ENCODE data around the gene KCNJ11.

KCNJ11 gene

DNA sequence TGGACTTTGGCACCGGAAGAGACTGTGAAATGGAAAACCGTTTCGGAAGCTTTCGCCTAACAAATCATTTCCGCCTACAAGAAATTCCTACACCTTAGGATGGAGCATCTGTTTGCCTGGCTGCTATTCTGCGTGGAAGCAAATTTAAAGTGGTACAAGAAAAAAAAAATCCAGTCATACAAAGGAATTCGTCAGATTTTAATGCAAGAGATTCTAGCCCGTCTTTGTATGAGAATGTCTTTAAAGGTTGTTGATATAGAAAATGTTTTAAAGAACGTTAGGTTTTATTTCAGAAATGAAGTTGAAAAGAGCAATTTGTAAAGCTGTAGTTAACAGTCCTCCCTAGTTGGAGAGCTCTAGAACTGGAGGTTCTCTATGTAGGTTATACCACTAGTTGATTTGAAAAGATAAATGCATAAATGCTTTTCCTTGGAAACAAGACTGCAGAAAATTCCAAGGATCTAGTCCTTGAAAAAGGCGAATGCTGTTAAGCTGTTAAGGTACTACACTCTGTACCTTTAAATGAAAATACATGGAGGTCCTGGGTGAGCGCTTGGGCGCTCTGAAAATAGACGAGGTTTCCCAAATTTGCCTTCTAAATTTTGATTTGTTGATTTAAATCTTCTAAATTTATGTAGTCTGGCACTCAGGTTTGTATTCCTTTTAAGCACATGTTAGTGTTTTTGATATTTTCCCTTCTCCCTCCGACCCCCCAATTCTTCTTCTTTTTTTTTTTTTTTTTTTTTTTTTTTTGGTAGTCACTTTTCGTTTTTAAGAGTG, 34.4 kb downstream of the KCNJ11 start:
- Histone ChIP-seq H3K4me3 (ENCODE audit: low read depth in 1 of 2, low read length in 1 of 2) (peak overlapping the region; percentile 78 to 89), H3K9me3 (no peaks in the 10 kb centered on the region), H3K4me1 (ENCODE audit: control insufficient read depth in 1 of 2, insufficient read depth in 1 of 2, low read depth in 1 of 2, low read length in 1 of 2) (peaks cover 28 to 29% of the 10 kb centered on the region in 2 experiments), H3K27me3 (peaks cover 33% of the 10 kb centered on the region), H3K27ac (no peak overlapping the region), H3K36me3 (no peaks in the 10 kb centered on the region)
- TF ChIP-seq, protein P1, sequence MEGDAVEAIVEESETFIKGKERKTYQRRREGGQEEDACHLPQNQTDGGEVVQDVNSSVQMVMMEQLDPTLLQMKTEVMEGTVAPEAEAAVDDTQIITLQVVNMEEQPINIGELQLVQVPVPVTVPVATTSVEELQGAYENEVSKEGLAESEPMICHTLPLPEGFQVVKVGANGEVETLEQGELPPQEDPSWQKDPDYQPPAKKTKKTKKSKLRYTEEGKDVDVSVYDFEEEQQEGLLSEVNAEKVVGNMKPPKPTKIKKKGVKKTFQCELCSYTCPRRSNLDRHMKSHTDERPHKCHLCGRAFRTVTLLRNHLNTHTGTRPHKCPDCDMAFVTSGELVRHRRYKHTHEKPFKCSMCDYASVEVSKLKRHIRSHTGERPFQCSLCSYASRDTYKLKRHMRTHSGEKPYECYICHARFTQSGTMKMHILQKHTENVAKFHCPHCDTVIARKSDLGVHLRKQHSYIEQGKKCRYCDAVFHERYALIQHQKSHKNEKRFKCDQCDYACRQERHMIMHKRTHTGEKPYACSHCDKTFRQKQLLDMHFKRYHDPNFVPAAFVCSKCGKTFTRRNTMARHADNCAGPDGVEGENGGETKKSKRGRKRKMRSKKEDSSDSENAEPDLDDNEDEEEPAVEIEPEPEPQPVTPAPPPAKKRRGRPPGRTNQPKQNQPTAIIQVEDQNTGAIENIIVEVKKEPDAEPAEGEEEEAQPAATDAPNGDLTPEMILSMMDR (IDR thresholded peaks at IDR 0.05), result no peak

DNA sequence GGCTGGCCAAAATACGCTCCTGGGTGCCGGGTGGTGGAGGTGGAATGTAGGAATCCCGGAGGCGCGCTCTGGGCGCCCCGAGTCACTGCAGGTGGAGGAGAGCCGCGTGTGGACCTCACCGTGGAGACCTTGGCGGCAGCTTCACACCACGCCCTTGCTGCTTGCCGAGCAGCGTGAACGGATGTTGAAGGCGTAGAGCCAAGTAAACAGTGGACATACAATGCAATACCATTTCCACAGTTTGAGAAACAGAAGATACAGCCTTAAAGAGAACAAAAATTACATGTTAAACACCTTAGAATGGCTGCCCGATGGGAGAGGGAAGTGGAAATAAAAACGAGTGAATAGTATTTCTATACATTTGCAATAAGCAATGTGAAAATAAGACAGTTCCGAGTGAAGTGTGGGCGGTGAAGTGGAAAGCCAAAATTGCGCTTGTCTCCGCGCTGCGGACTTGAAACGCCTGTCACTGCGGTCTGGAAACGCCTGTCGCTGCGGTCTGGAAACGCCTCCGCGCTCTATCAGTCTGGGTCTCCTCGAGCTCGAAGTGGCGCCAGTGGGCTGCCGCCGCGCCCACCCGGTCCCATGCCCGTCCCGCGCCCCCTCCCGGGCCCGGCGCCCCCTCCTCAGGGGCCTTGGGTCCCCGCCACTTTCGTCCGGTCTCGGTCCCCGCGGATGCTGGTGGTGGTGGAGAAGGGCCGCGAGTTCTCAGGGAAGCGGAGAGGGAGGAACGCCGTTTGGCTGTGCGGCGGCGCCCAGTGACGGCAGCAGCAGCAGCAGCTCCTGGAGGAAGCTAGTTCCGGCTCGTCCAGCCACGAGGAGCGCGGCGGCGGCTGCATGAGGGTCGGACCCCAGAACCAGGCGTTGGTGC, 35.3 kb downstream of the KCNJ11 start:
- Histone ChIP-seq H3K27ac (peak overlapping the region; percentile 2), H3K27me3 (peaks cover 33% of the 10 kb centered on the region), H3K4me3 (ENCODE audit: low read depth in 1 of 2, low read length in 1 of 2) (peak overlapping the region; percentile 78 to 89), H3K4me1 (ENCODE audit: control insufficient read depth in 1 of 2, insufficient read depth in 1 of 2, low read depth in 1 of 2, low read length in 1 of 2) (peaks cover 28 to 29% of the 10 kb centered on the region in 2 experiments), H3K9me3 (no peaks in the 10 kb centered on the region), H3K36me3 (no peaks in the 10 kb centered on the region)
- TF ChIP-seq, protein P1 (IDR thresholded peaks at IDR 0.05), result no peak

DNA sequence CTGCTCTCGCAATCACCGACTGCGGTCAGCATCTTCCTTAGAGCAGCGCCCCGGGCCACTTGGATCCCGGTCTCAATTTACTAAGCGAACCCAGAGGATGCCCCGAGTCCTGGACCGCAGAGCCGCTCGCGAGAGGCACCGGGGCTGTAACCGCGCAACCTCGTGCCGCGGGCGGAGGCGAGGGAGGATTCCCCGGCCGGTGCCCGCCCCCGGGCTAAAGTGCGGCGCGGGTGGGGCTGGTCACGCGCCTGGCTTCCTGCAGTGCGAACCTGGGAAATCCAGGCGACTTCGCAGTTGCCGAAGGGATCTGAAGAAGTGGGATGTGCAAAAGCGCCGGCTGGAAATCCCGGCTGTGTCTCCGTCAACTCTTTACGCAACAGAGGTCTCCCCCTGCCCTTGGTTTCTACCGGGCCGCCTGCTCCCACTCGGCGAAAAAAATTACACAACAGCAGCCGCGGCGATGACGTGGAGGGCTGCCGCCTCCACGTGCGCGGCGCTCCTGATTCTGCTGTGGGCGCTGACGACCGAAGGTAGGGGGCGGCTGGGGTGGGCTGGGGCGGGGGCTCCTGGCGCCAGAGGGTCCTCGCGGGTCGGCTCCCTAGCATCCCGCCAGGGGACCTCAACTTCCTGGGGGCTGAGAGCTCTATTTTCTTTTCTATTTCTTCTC, 36.8 kb downstream of the KCNJ11 start, which contains the start of gene NCR3LG1:
NCR3LG1 (plus strand) TSS at position 291 of the 667 bp plus-strand sequence; CDS start at position 461, 170 bp downstream.
- Histone ChIP-seq H3K4me3 (ENCODE audit: low read depth in 1 of 2, low read length in 1 of 2) (peak within 1 kb of the TSS; percentile 78 to 89), H3K36me3 (no peaks in the 10 kb centered on the region), H3K9me3 (no peaks in the 10 kb centered on the region), H3K27ac (peak within 1 kb of the TSS; percentile 55), H3K27me3 (peaks cover 33% of the 10 kb centered on the region), H3K4me1 (ENCODE audit: control insufficient read depth in 1 of 2, insufficient read depth in 1 of 2, low read depth in 1 of 2, low read length in 1 of 2) (peaks cover 28 to 29% of the 10 kb centered on the region in 2 experiments)
- TF ChIP-seq, protein P1 (IDR thresholded peaks at IDR 0.05), result no peak

DNA sequence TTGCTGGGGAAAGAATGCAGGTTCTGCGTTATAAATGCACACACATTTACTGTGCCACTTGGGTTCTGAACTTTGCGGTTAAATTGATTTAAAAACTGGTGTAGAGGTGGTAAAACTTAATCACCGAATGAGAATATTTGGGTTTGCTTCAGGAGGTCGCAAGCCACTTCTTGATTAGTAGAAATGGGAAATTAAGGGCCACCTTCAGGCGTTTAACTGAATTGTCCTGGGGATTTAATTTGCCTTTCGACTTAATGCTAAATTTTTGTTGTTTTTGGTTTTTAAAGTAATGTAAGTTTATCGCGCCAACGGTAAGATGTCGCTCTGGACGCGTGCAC, 37.3 kb downstream of the KCNJ11 start:
- no peak overlapping the region for H3K27ac ChIP-seq
- H3K36me3 ChIP-seq, result no peaks in the 10 kb centered on the region
- peak overlapping the region; percentile 78 to 89 for H3K4me3 ChIP-seq (ENCODE audit: low read depth in 1 of 2, low read length in 1 of 2)
- H3K9me3 ChIP-seq, result no peaks in the 10 kb centered on the region
- TF ChIP-seq, protein P1 (IDR thresholded peaks at IDR 0.05), result no peak
- peaks cover 33% of the 10 kb centered on the region for H3K27me3 ChIP-seq
- H3K4me1 ChIP-seq (ENCODE audit: control insufficient read depth in 1 of 2, insufficient read depth in 1 of 2, low read depth in 1 of 2, low read length in 1 of 2), result peaks cover 28 to 29% of the 10 kb centered on the region in 2 experiments

DNA sequence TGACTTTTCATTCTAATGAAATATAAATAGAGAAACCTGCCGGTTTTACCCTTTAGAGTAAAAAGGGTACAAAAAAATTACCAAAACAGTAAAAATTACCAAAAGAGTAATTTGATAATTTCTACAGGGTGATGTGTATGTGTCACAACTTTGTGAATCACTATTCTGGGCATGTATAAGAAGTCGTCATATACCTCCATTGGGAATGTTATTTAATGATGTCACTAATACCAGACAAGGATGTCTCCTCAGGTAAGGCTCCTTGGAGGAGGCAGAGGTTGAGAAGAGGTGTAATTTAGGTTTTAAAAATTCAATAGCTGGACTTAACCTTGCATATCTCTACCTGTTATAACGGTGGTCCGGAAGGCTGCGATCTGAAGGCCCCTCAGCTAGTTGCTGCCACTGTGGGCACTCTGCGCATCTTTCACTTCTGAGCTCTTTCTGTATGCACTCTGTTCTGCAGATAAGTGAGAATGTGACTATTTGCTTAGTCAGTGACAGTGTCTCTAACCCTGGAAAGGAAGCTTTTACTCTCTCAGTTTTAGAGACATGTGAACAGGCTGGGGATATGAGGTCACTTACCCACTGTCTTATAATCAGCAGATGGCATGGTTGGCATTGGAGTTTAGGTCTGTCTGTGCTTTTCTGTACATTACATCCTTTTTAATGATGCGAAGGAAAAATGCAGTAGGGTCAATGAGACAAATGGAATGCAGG, 37.8 kb downstream of the KCNJ11 start:
- Histone ChIP-seq H3K4me3 (ENCODE audit: low read depth in 1 of 2, low read length in 1 of 2) (no peak overlapping the region), H3K27ac (no peak overlapping the region), H3K36me3 (no peaks in the 10 kb centered on the region), H3K9me3 (no peaks in the 10 kb centered on the region), H3K27me3 (peaks cover 33% of the 10 kb centered on the region), H3K4me1 (ENCODE audit: control insufficient read depth in 1 of 2, insufficient read depth in 1 of 2, low read depth in 1 of 2, low read length in 1 of 2) (peaks cover 28 to 29% of the 10 kb centered on the region in 2 experiments)
- TF ChIP-seq, protein P1 (IDR thresholded peaks at IDR 0.05), result no peak

Measured in neutrophil (primary cell).